DND-41 (cell line): ENCODE results near the gene LHPP.
"Not testable (repeated sequence)": the region's sequence is repeated elsewhere in the genome, so short reads cannot be mapped to it uniquely, and the experiment has no call there.

Experiments used
- ATAC-seq: fragments of 200-7000 bp; cut with Tn5 transposase; 3 replicates; pipeline ENCODE4 v1.9.1; 2021; ENCODE audit warnings: low read depth; ENCODE audit not compliant: insufficient read depth
- DNase-seq: peaks from one replicate; pipeline ENCODE4 v3.0.0-alpha.2; 2020
- H2AFZ ChIP-seq: 2 replicates; pipeline ENCODE4 v1.6.0; 2012; ENCODE audit warnings: low read depth, low read length
- H3K27ac ChIP-seq: 2 replicates; pipeline ENCODE4 v1.5.1; 2012; ENCODE audit warnings: low read length, inconsistent platforms
- H3K27me3 ChIP-seq: fragments of 200-600 bp; sonication (generic); 2 replicates; pipeline ENCODE4 v1.6.0; 2012; ENCODE audit warnings: low read length, mild to moderate bottlenecking, inconsistent platforms; ENCODE audit not compliant: insufficient read depth, poor library complexity
- H3K36me3 ChIP-seq: 2 replicates; pipeline ENCODE4 v1.5.1; 2012; ENCODE audit warnings: low read length, inconsistent platforms; ENCODE audit not compliant: insufficient read depth
- H3K4me1 ChIP-seq: 2 replicates; pipeline ENCODE4 v1.5.1; 2012; ENCODE audit warnings: mild to moderate bottlenecking, low read length; ENCODE audit not compliant: insufficient read depth
- H3K4me2 ChIP-seq: 2 replicates; pipeline ENCODE4 v1.6.0; 2012; ENCODE audit warnings: mild to moderate bottlenecking, moderate library complexity, low read length, inconsistent platforms; ENCODE audit not compliant: insufficient read depth
- H3K4me3 ChIP-seq, 2 experiments: fragments of 200-600 bp in 1 of 2; shearing (Covaris generic) in 1 of 2; 2 replicates each; pipeline ENCODE4 v1.5.1; 2012 to 2016; ENCODE audit warnings: inconsistent platforms in 2 of 2, low read length in 2 of 2, mild to moderate bottlenecking in 2 of 2, low read depth in 1 of 2, moderate library complexity in 1 of 2
- H3K79me2 ChIP-seq: 2 replicates; pipeline ENCODE4 v1.6.0; 2012; ENCODE audit warnings: low read length, inconsistent platforms; ENCODE audit not compliant: insufficient read depth
- H3K9ac ChIP-seq: 2 replicates; pipeline ENCODE4 v1.6.0; 2012; ENCODE audit warnings: low read depth, mild to moderate bottlenecking, inconsistent platforms, low read length, moderate library complexity
- H3K9me3 ChIP-seq: 2 replicates; pipeline ENCODE4 v1.5.1; 2012; ENCODE audit warnings: low read length, moderate library complexity, mild to moderate bottlenecking, inconsistent platforms; ENCODE audit not compliant: insufficient read depth, severe bottlenecking
- H4K20me1 ChIP-seq: 2 replicates; pipeline ENCODE4 v1.6.0; 2012; ENCODE audit warnings: low read length; ENCODE audit not compliant: insufficient read depth
- CTCF ChIP-seq: IDR thresholded peaks from 2 replicates; pipeline ENCODE4 v1.5.1; 2012; ENCODE audit warnings: borderline replicate concordance, low read length, moderate library complexity, mild to moderate bottlenecking; ENCODE audit not compliant: poor library complexity, severe bottlenecking; ENCODE audit errors: extremely low read depth
- EZH2 ChIP-seq: IDR thresholded peaks from 3 replicates; pipeline ENCODE4 v1.6.1; 2012; ENCODE audit warnings: borderline replicate concordance, low read depth, mild to moderate bottlenecking, moderate library complexity, low read length, inconsistent platforms; ENCODE audit not compliant: severe bottlenecking

The LHPP gene

GRCh38 chr10:124578231-124579010 lies 116.8 kb downstream of the LHPP start:
- Histone ChIP-seq H3K4me2 (no peak overlapping the region), H3K9me3 (peaks cover 6% of the 10 kb centered on the region), H3K36me3 (no peaks in the 10 kb centered on the region), H3K27me3 (no peaks in the 10 kb centered on the region), H3K79me2 (no peaks in the 10 kb centered on the region), H3K4me3 (no peak overlapping the region), H2AFZ (no peak overlapping the region), H4K20me1 (no peaks in the 10 kb centered on the region), H3K27ac (no peak overlapping the region), H3K9ac (no peak overlapping the region), H3K4me1 (no peaks in the 10 kb centered on the region)
- ATAC-seq, result peak; percentile 49
- TF ChIP-seq CTCF (no peak), EZH2 (no peak)
- DNase-seq, result no peak

- Histone ChIP-seq H3K4me2 (no peak overlapping the region), H3K4me3 (no peak overlapping the region), H3K9ac (no peak overlapping the region), H3K27ac (no peak overlapping the region), H3K79me2 (no peaks in the 10 kb centered on the region), H2AFZ (no peak overlapping the region), H3K9me3 (peaks cover 6% of the 10 kb centered on the region), H3K27me3 (no peaks in the 10 kb centered on the region), H3K4me1 (no peaks in the 10 kb centered on the region), H3K36me3 (no peaks in the 10 kb centered on the region), H4K20me1 (no peaks in the 10 kb centered on the region)
- TF ChIP-seq EZH2, result no peak
- DNase-seq, result no peak
- ATAC-seq, result no peak
Measured at GRCh38 chr10:124579011-124579399, 117.4 kb downstream of the LHPP start.

GRCh38 chr10:124586142-124586541 lies 124.5 kb downstream of the LHPP start:
- no peak for DNase-seq
- no peaks in the 10 kb centered on the region for H4K20me1 ChIP-seq
- H3K4me2 ChIP-seq, result no peak overlapping the region

GRCh38 chr10:124587811-124588211 lies 126.2 kb downstream of the LHPP start:
- Histone ChIP-seq H4K20me1 (no peaks in the 10 kb centered on the region), H3K27me3 (no peaks in the 10 kb centered on the region), H3K4me2 (no peak overlapping the region), H3K79me2 (no peaks in the 10 kb centered on the region), H3K4me3 (no peak overlapping the region), H3K9ac (no peak overlapping the region), H3K4me1 (no peaks in the 10 kb centered on the region), H3K9me3 (no peaks in the 10 kb centered on the region), H3K27ac (no peak overlapping the region), H3K36me3 (no peaks in the 10 kb centered on the region), H2AFZ (no peak overlapping the region)
- DNase-seq (no peak), ATAC-seq (no peak)
- TF ChIP-seq EZH2 (no peak), CTCF (no peak)

More at GRCh38 chr10:124586142-124586541, 124.5 kb downstream of the LHPP start:
- H3K79me2 ChIP-seq, result no peaks in the 10 kb centered on the region
- H2AFZ ChIP-seq, result no peak overlapping the region
- no peaks in the 10 kb centered on the region for H3K4me1 ChIP-seq
- H3K9me3 ChIP-seq, result no peaks in the 10 kb centered on the region
- no peak for TF ChIP-seq CTCF
- no peak for TF ChIP-seq EZH2
- no peak overlapping the region for H3K4me3 ChIP-seq
- no peak overlapping the region for H3K27ac ChIP-seq
- ATAC-seq, result no peak
- no peak overlapping the region for H3K9ac ChIP-seq
- H3K27me3 ChIP-seq, result no peaks in the 10 kb centered on the region
- no peaks in the 10 kb centered on the region for H3K36me3 ChIP-seq

- H3K9ac ChIP-seq, ATAC-seq, H3K27ac ChIP-seq, H3K9me3 ChIP-seq, H3K36me3 ChIP-seq, H3K79me2 ChIP-seq, DNase-seq, H3K27me3 ChIP-seq, H3K4me2 ChIP-seq, H3K4me1 ChIP-seq, H3K4me3 ChIP-seq, H4K20me1 ChIP-seq, H2AFZ ChIP-seq: not testable (repeated sequence)
Measured at GRCh38 chr10:124588341-124588735, 126.7 kb downstream of the LHPP start.
